ENCODE results near the gene FOLR1. TPM values are rescaled to one million over a fixed set of nuclear protein-coding genes. Genes with fewer than 3 reads are reported as not detected.
"Not testable (repeated sequence)": the region's sequence is repeated elsewhere in the genome, so short reads cannot be mapped to it uniquely, and the experiment has no call there.

Gene FOLR1
- not detected for total RNA-seq

DNA sequence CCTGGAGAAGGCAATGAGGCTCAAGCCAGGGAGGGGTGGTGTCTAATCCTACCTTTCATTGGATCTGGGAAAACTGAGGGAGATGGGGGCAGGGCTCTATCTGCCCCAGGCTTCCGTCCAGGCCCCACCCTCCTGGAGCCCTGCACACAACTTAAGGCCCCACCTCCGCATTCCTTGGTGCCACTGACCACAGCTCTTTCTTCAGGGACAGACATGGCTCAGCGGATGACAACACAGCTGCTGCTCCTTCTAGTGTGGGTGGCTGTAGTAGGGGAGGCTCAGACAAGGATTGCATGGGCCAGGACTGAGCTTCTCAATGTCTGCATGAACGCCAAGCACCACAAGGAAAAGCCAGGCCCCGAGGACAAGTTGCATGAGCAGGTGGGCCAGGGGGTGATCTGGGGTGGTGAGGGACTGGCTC lies at the start of gene FOLR1:
Gene FOLR1, plus strand, starts transcription at position 180 of the 421 bp plus-strand sequence. Its CDS starts 34 bp downstream, at position 214.
- TF ChIP-seq, protein P1, sequence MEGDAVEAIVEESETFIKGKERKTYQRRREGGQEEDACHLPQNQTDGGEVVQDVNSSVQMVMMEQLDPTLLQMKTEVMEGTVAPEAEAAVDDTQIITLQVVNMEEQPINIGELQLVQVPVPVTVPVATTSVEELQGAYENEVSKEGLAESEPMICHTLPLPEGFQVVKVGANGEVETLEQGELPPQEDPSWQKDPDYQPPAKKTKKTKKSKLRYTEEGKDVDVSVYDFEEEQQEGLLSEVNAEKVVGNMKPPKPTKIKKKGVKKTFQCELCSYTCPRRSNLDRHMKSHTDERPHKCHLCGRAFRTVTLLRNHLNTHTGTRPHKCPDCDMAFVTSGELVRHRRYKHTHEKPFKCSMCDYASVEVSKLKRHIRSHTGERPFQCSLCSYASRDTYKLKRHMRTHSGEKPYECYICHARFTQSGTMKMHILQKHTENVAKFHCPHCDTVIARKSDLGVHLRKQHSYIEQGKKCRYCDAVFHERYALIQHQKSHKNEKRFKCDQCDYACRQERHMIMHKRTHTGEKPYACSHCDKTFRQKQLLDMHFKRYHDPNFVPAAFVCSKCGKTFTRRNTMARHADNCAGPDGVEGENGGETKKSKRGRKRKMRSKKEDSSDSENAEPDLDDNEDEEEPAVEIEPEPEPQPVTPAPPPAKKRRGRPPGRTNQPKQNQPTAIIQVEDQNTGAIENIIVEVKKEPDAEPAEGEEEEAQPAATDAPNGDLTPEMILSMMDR (IDR thresholded peaks at IDR 0.05), result no peak
- no peak for TF ChIP-seq POLR2A (IDR thresholded peaks at IDR 0.05)
- peaks cover 0 to 5% (median 0%) of the 10 kb centered on the region in 4 donors for H3K4me1 ChIP-seq

GRCh38 chr11:72142543-72142942 lies 49.4 kb upstream of the FOLR1 start:
- not testable (repeated sequence) for H3K36me3 ChIP-seq, H3K9me3 ChIP-seq, H3K27me3 ChIP-seq, H3K4me1 ChIP-seq, DNase-seq, H3K27ac ChIP-seq, H3K4me3 ChIP-seq

More for the DNA sequence above, at the start of gene FOLR1:
- Histone ChIP-seq H3K27me3 (no peaks in the 10 kb centered on the region), H3K9me3 (no peaks in the 10 kb centered on the region), H3K36me3 (no peaks in the 10 kb centered on the region), H3K4me3 (no peak within 1 kb of the TSS), H3K27ac (no peak within 1 kb of the TSS)
- DNase-seq, result peak in 1 of 3 donors; percentile 31

- Histone ChIP-seq H3K9me3 (no peaks in the 10 kb centered on the region), H3K4me1 (no peaks in the 10 kb centered on the region), H3K27me3 (no peaks in the 10 kb centered on the region), H3K27ac (no peak overlapping the region), H3K36me3 (no peaks in the 10 kb centered on the region), H3K4me3 (no peak overlapping the region)
- DNase-seq, result peak in 1 of 3 donors; percentile 71
- TF ChIP-seq POLR2A (IDR thresholded peaks at IDR 0.05), result no peak
- TF ChIP-seq, protein P1 (IDR thresholded peaks at IDR 0.05), result no peak
These were observed 47.0 kb upstream of the FOLR1 start for GRCh38 chr11:72144807-72145565.

GRCh38 chr11:72146625-72147024 lies 45.3 kb upstream of the FOLR1 start:
- Histone ChIP-seq H3K9me3 (no peaks in the 10 kb centered on the region), H3K27ac (no peak overlapping the region), H3K36me3 (no peaks in the 10 kb centered on the region), H3K4me1 (no peaks in the 10 kb centered on the region), H3K4me3 (no peak overlapping the region), H3K27me3 (no peaks in the 10 kb centered on the region)
- TF ChIP-seq, protein P1 (IDR thresholded peaks at IDR 0.05), result no peak
- TF ChIP-seq POLR2A (IDR thresholded peaks at IDR 0.05), result no peak
- no peak for DNase-seq

DNA sequence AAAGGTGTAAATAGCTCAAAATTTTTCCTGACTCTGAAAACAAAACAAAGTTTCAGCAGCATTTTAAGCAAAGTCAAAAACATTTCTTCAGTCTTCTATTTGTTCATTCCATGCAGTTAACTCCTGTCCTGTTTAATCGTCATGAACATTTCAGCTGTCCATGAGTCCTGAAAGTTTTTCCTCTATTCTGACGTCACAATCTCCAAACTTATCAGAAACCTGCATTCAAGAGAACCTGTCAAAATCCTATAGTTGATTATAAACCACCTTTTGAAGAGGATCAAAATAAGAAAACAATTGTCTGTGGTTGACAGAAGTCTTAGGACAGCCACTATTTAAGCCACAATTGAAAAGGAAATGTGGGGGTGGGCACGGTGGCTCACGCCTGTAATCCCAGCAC lies 41.1 kb upstream of the FOLR1 start:
- Histone ChIP-seq H3K4me1 (no peaks in the 10 kb centered on the region), H3K36me3 (no peaks in the 10 kb centered on the region), H3K27ac (no peak overlapping the region), H3K9me3 (no peaks in the 10 kb centered on the region), H3K4me3 (no peak overlapping the region), H3K27me3 (no peaks in the 10 kb centered on the region)
- no peak for DNase-seq
- TF ChIP-seq POLR2A (IDR thresholded peaks at IDR 0.05), result no peak
- TF ChIP-seq, protein P1 (IDR thresholded peaks at IDR 0.05), result no peak

DNA sequence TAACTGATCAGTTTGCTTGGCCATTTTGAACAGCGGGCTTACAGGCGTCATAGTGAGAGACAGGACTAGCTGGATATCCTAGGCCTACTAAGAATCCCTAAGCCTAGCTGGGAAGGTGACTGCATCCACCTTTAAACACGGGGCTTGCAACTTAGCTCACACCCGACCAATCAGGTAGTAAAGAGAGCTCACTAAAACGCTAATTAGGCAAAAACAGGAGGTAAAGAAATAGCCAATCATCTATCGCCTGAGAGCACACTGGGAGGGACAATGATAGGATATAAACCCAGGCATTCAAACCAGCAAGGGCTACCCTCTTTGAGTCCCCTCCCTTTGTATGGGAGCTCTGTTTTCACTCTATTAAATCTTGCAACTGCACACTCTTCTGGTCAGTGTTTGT lies 38.1 kb upstream of the FOLR1 start:
- H3K4me1 ChIP-seq, H3K27me3 ChIP-seq, H3K27ac ChIP-seq, H3K36me3 ChIP-seq, H3K9me3 ChIP-seq, H3K4me3 ChIP-seq, DNase-seq: not testable (repeated sequence)
